GM18505 (cell line): ENCODE results near the gene PCBP3.

Experiments used
- ATAC-seq: cut with Tn5 transposase; IDR thresholded peaks from one replicate; pipeline ENCODE4 v1.9.1; 2021; ENCODE audit not compliant: unreplicated experiment
- POLR2A ChIP-seq: IDR thresholded peaks from 4 replicates; pipeline ENCODE4 v1.6.1; 2011; ENCODE audit warnings: borderline replicate concordance; ENCODE audit not compliant: insufficient read depth, insufficient read length; ENCODE audit errors: extremely low read depth

PCBP3 gene

GRCh38 chr21:45767071-45768006 lies 123.8 kb downstream of the PCBP3 start:
- no peak for ATAC-seq
- no peak for TF ChIP-seq POLR2A

- ATAC-seq = no peak
- TF ChIP-seq POLR2A = no peak
Observed at GRCh38 chr21:45768011-45768739, 124.7 kb downstream of the PCBP3 start.

GRCh38 chr21:45768740-45769048 lies 125.2 kb downstream of the PCBP3 start:
- no peak for ATAC-seq
- no peak for TF ChIP-seq POLR2A

DNA sequence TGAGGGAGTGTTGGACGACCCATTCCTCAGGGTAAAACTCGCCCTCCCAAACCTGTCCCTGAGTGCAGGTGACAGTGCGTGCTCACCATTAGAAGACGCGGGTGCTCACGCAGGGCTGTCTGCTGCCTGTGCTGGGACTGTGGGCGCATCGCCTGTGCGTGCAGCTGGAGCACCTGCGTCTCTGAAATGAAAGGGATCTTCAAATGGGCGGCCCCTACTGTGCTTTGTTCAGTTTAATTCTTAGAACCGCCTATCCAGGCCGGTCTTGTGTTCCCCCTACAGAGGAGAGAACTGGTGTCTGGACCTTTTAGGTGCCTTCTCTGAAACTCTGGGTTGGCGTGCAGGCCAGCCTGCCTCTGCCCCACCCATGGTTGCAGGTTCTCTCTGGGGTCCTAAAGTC lies 125.8 kb downstream of the PCBP3 start:
- TF ChIP-seq POLR2A = no peak
- ATAC-seq = no peak

GRCh38 chr21:45769896-45770295 lies 126.4 kb downstream of the PCBP3 start:
- no peak for ATAC-seq
- no peak for TF ChIP-seq POLR2A

GRCh38 chr21:45772180-45772579 lies 128.7 kb downstream of the PCBP3 start:
- TF ChIP-seq POLR2A = no peak
- ATAC-seq = no peak

DNA sequence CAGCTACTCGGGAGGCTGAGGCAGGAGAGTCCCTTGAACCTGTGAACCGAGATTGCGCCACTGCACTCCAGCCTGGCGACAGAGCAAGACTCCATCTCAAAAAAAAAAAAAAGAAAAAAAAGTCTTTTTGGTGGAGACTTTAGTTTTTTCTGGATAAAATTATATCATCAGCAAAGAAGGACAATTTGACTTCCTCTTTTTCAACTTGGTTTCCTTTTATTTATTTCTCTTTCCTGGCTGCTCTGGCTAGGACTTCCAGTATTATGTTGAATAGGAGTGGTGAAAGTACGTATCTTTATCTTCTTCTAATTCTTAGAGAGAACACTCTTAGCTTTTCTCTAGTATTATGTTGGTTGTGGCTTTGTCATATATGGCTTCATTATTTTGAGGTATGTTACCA lies 130.8 kb downstream of the PCBP3 start:
- no peak for TF ChIP-seq POLR2A
- ATAC-seq = no peak

- TF ChIP-seq POLR2A = no peak
- no peak for ATAC-seq
Observed at GRCh38 chr21:45776971-45777370, 133.4 kb downstream of the PCBP3 start.

DNA sequence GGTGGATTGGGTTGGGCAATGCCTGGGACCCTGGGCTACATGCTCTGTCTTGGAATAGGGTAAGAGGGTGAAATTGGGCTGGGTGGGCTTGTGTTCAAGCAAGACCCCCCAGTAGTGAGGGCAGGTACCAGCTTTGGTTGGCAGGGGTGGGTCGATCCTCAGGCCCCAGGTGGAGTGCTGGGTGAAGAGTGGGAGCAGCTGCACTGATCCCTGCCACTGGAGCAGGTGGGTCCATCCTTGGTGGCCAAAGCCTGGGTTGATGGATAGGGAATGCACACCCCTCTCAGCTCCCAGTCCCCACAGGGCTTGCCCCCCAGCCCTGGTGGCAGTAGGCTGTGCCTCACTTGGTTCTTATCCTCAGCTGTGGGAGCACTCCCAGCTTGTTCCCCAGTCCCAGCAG lies 135.2 kb downstream of the PCBP3 start:
- TF ChIP-seq POLR2A = no peak
- no peak for ATAC-seq

- ATAC-seq = no peak
Observed at GRCh38 chr21:45779226-45779625, 135.7 kb downstream of the PCBP3 start.

GRCh38 chr21:45780647-45781046 lies 137.1 kb downstream of the PCBP3 start:
- TF ChIP-seq POLR2A = no peak
- ATAC-seq = no peak

More at GRCh38 chr21:45779226-45779625, 135.7 kb downstream of the PCBP3 start:
- no peak for TF ChIP-seq POLR2A

GRCh38 chr21:45781741-45782140 lies 138.2 kb downstream of the PCBP3 start:
- ATAC-seq = no peak
- TF ChIP-seq POLR2A = no peak

GRCh38 chr21:45786660-45787059 lies 143.1 kb downstream of the PCBP3 start:
- ATAC-seq = no peak
- TF ChIP-seq POLR2A = no peak

GRCh38 chr21:45787371-45787770 lies 143.8 kb downstream of the PCBP3 start:
- TF ChIP-seq POLR2A = no peak
- no peak for ATAC-seq
